K562 (cell line): Measurements from ENCODE around the gene NQO2. TPM values are rescaled to one million over a fixed set of nuclear protein-coding genes. Genes with fewer than 3 reads are reported as not detected.

Experiments
- ARHGAP35 ChIP-seq: fragments of 450-650 bp; IDR thresholded peaks from 2 replicates; pipeline ENCODE4 v1.6.1; 2018; ENCODE audit not compliant: partially characterized antibody
- CEBPG ChIP-seq, 3 experiments: fragments of 200-800 bp in 1 of 3; sonication (Bioruptor generic) in 1 of 3; sonication (generic) in 1 of 3; formaldehyde crosslinking in 1 of 3; IDR thresholded peaks in 2 of 3; conservative IDR thresholded peaks in 1 of 3; 2 replicates each; pipeline versions ENCODE4 v1.6.1 to v1.8.0; 2016 to 2022; ENCODE audit warnings: missing compliant biosample characterization in 2 of 3, missing genetic modification characterization in 2 of 3, mild to moderate bottlenecking in 1 of 3, missing genetic modification reagents in 1 of 3
- HIVEP1 ChIP-seq: fragments of 250-450 bp; sonication (Bioruptor Pico); IDR thresholded peaks from 2 replicates; pipeline ENCODE4 v1.4.0; 2020; ENCODE audit warnings: mild to moderate bottlenecking
- NR2C2 ChIP-seq, 2 experiments: fragments of 200-800 bp in 1 of 2; sonication (Bioruptor generic) in 1 of 2; sonication (generic) in 1 of 2; formaldehyde crosslinking in 1 of 2; IDR thresholded peaks; 2 replicates each; pipeline versions ENCODE4 v1.6.1 to v1.8.0; 2016 to 2022; ENCODE audit warnings: mild to moderate bottlenecking in 1 of 2, missing compliant biosample characterization in 1 of 2, missing genetic modification characterization in 1 of 2, missing genetic modification reagents in 1 of 2
- POLR3A ChIP-seq: IDR thresholded peaks from 2 replicates; pipeline ENCODE4 v1.6.1; 2011; ENCODE audit warnings: borderline replicate concordance, mild to moderate bottlenecking, moderate library complexity; ENCODE audit not compliant: insufficient read length, insufficient read depth; ENCODE audit errors: extremely low read depth
- RB1 ChIP-seq: fragments of 450-650 bp; IDR thresholded peaks from 2 replicates; pipeline ENCODE4 v1.6.1; 2017; ENCODE audit warnings: low read depth, mild to moderate bottlenecking
- REST ChIP-seq, 2 experiments: fragments of 450-650 bp; formaldehyde crosslinking in 1 of 2; IDR thresholded peaks; 2 replicates each; pipeline versions ENCODE4 v1.4.0 to v1.6.1; 2014 to 2020; ENCODE audit warnings: mild to moderate bottlenecking in 2 of 2, borderline replicate concordance in 1 of 2, low read depth in 1 of 2
- RREB1 ChIP-seq: fragments of 250-450 bp; sonication (Bioruptor Pico); IDR thresholded peaks from 2 replicates; pipeline ENCODE4 v1.4.0; 2020
- SAP30 ChIP-seq: fragments of 200-600 bp; sonication (generic); IDR thresholded peaks from 2 replicates; pipeline ENCODE4 v1.6.1; 2012; ENCODE audit warnings: borderline replicate concordance, low read depth, mild to moderate bottlenecking, moderate library complexity, low read length, control low read depth, inconsistent platforms; ENCODE audit not compliant: insufficient read depth, poor library complexity, severe bottlenecking
- ZBTB1 ChIP-seq: sonication (generic); formaldehyde crosslinking; IDR thresholded peaks from 2 replicates; pipeline ENCODE4 v1.8.1; 2023; ENCODE audit warnings: missing genetic modification reagents, low read depth, mild to moderate bottlenecking, borderline replicate concordance
- ZNF431 ChIP-seq: sonication (generic); formaldehyde crosslinking; IDR thresholded peaks from 2 replicates; pipeline ENCODE4 v1.8.0; 2022; ENCODE audit warnings: mild to moderate bottlenecking, missing genetic modification reagents
- polyA plus RNA-seq, 8 experiments: library from polyadenylated mRNA; depleted of rRNA in 4 of 8; stranded (reverse) in 5 of 8; unstranded in 3 of 8; fragments of >200 nt; fragmentation: Nextera tagmentation in 2 of 8; fragmentation: Illumina TruSeq in 1 of 8; extraction: Ambion mirVana in 2 of 8; extraction: Trizol in 1 of 8; gene quantifications; 2 replicates each; pipeline versions ENCODE4 v1.2.1 to v1.2.3, GENCODE V29; 2011 to 2014; ENCODE audit warnings: inconsistent platforms in 1 of 8, missing spikeins in 1 of 8
- total RNA-seq, 7 experiments: library from RNA; depleted of rRNA in 6 of 7; stranded (reverse); fragments of >200 nt in 6 of 7; fragmentation: Illumina TruSeq in 2 of 7; extraction: Trizol in 2 of 7; gene quantifications; 2 replicates each; pipeline versions ENCODE4 v1.2.1 to v1.2.3, GENCODE V29; 2011 to 2021; ENCODE audit warnings: low replicate concordance in 1 of 7

The NQO2 gene
- total and polyA plus RNA-seq, 9 of the 15 experiments (the other 6 are each of a cell fraction or from before 2014, with no cell fraction given): 54.6 to 214 (median 116) TPM

- 0 out of 2 replicates have a peak, but pooled peaks have one; percentile 13 for TF ChIP-seq RREB1 (CRISPR knock-in tag)
- TF ChIP-seq SAP30: peak; percentile 47
- TF ChIP-seq NR2C2 (CRISPR knock-in tag; IDR thresholded peaks at IDR 0.05): no peak
- peak; percentile 78 for TF ChIP-seq NR2C2 (tag; IDR thresholded peaks at IDR 0.05)
- TF ChIP-seq ZBTB1 (CRISPR knock-in tag): no peak
- peak; percentile 53; the same call in 1 of the 2 replicates for TF ChIP-seq REST (IDR thresholded peaks at IDR 0.05; ENCODE audit: borderline replicate concordance)
- TF ChIP-seq REST (CRISPR knock-in tag; IDR thresholded peaks at IDR 0.05; ENCODE audit: low read depth): no peak; the same call in 1 of the 2 replicates
- no peak for TF ChIP-seq HIVEP1
- no peak for TF ChIP-seq POLR3A
- TF ChIP-seq CEBPG (CRISPR knock-in tag; IDR thresholded peaks at IDR 0.05): no peak; the same call in 1 of the 2 replicates
- TF ChIP-seq CEBPG (tag; conservative IDR thresholded peaks at IDR 0.05 in 1 of 2, IDR thresholded peaks at IDR 0.05 in 1 of 2): peak; percentile 59 to 72
- TF ChIP-seq RB1: peak; percentile 6; the same call in 1 of the 2 replicates
- TF ChIP-seq ZNF431 (CRISPR knock-in tag): 0 out of 2 replicates have a peak, but pooled peaks have one; percentile 31
- no peak for TF ChIP-seq ARHGAP35
Observed at GRCh38 chr6:2998998-2999617, 586 bp upstream of the NQO2 start (continued).
